GM18520 (cell line): Measurements from ENCODE around the gene KLC1.

Experiments
- ATAC-seq: cut with Tn5 transposase; IDR thresholded peaks from one replicate; pipeline ENCODE4 v1.9.1; 2021; ENCODE audit not compliant: unreplicated experiment

The KLC1 gene

DNA sequence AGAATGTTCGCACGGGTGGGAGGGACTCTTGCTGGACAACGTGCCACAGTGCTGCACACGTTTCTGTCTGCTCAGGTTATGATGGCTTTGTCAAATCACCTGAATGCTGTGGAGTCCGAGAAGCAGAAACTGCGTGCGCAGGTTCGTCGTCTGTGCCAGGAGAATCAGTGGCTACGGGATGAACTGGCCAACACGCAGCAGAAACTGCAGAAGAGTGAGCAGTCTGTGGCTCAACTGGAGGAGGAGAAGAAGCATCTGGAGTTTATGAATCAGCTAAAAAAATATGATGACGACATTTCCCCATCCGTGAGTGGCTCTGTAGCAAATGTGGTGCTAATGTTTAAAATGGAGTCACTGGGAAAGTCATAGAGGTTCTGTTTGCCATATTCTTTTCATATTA, 28.5 kb downstream of the KLC1 start:
- no peak for ATAC-seq

DNA sequence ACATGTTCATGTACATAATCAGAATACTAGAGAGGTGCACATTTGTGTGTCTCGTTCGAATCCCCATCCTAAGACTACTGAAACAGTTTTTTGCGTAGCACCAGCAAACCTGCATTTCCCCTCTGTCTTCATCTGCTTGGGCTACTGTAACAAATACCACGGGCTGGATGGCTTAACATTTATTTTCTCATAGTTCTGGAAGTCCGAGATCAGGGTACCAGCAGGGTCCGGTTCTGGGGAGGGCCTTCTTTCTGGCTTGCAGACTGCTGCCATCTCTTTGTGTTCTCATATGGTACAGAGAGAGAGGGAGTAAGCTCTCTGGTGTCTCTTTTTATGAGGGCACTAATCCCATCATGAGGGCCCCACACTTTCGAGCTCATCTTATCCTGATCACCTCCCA, 30.6 kb downstream of the KLC1 start:
- ATAC-seq = no peak

DNA sequence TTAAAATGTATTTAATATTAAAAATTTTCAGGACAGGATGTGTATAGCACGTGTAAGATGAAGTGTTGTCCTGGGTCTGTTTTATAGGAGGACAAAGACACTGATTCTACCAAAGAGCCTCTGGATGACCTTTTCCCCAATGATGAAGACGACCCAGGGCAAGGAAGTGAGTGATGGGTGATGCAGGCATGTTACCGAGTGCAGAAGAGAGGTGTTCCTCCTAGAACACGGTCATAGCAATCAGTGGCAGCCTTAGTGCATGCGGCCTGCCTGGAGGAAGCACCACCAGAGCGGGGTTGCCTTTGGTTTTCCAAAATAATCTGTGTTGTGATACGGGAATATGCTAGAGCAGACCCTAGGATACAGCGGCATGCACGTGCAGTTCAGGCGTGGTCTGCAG, 33.0 kb downstream of the KLC1 start:
- ATAC-seq = no peak

DNA sequence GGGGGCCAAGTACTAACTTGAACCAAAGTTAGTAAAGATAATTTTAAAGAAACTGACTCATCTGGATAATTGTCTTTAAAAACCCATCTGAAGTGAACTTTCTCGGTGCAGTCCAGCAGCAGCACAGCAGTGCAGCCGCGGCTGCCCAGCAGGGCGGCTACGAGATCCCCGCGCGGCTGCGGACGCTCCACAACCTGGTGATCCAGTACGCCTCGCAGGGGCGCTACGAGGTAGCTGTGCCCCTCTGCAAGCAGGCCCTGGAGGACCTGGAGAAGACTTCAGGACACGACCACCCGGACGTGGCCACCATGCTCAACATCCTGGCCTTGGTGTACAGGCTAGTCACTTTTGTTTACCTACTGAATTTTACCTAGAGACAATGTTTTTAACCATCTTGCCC, 33.6 kb downstream of the KLC1 start:
- no peak for ATAC-seq

DNA sequence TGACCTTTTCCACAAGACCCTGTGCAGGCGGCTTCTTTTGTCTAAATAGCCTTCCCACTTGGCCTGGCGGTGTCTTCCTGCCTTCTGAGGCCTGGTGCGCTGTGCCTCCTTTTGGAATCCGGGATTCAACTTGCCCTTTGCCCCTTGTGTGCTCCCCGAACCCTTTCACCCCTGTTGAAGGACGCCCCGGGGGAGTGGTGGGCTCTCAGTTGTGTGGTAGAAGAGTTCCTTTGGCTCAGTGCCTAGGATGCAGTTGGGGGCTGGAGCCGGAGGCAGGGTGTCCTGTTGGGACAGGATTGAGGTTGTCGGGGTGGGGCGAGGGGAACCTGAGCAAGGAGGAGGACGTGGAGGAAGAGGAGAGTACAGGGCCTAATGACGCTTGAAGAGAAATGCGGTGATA, 34.5 kb downstream of the KLC1 start:
- no peak for ATAC-seq

DNA sequence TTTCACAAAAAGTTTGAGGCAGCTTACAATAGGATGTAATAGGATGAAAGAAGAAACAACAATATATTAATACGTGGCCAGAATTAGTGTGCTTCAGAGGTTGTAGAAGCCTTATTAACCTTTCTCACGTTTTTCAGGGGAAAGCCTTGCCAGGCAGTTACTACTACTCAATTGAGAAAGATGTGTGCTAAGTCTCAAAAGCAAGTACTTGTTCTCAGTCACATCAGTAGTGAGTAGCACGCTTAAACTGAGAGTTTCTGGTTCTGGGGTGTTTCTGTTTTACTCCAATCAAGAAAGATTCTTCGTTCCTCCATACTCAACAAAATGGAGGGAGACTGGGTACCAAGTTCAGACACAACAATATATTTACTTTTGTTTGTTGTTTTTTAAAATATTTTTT, 38.7 kb downstream of the KLC1 start:
- ATAC-seq = no peak

DNA sequence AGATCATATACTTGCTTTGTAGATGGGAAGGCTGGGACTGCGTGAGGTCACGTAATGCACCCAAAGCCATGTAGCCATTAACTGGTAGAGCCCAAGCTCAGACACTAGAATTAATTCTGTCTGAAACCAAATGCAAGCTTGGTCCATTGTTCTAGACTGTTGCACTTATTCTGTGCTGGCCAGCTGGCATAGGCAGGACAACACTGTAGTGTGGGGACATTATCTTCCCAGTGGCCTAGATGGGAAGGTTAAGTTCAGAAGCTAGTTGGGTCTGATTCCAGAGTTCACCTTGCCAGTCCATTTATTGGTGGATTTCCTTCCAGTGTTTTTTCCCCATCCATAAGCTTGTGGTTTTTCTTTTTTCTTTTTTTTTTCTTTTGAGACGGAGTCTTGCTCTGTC, 39.1 kb downstream of the KLC1 start:
- no peak for ATAC-seq

DNA sequence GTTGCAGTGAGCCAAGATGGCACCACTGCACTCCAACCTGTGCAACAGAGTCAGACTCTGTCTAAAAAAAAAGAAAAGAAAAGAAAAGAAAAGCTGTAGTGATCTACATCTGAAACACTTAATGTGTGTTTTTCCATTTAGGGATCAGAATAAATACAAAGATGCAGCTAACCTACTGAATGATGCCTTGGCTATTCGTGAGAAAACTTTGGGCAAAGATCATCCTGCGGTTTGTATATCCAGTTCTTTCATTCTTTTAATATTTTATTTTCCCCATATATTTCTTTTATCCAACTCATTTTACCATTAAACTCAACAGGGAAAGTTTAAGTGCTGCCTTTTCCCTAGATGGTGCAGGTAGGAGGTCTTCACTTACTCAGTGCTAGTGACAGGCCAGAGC, 40.4 kb downstream of the KLC1 start:
- no peak for ATAC-seq

DNA sequence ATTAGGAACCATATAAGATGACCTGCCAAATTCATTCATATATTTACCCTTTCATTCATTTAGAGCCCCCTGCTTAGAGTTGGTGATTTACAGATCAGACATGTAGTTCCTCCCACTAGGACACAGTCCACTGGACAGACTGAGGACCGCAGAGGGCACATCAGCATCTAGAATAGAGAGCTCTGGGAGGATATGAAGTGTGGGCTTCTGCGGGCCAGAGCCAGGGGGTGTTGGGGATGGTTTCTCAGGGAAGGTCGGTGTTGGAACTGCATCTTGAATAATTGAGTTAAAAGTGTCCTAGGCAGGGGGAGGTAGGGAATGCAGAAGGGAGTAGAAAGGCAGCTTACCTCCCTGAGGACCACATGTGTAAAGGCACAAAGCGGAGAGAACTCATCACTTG, 42.9 kb downstream of the KLC1 start:
- ATAC-seq = no peak

DNA sequence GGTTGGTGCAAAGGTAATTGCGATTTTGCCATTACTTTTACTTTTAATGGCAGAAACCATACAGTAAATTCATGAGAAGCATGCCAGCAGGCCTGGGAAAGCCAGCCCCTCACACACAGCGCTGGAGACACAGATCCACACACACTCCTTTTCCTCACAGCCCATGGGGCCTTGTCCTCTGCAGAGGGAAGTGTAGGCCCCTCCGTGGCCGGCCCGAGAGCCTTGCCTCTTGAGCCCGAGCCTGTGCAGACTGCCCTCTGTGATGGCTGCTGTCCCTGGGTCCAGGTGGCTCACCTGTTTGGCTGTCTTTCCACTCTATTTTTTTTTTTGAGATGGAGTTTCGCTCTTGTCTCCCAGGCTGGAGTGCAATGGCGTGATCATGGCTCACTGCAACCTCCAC, 46.9 kb downstream of the KLC1 start:
- ATAC-seq = no peak

DNA sequence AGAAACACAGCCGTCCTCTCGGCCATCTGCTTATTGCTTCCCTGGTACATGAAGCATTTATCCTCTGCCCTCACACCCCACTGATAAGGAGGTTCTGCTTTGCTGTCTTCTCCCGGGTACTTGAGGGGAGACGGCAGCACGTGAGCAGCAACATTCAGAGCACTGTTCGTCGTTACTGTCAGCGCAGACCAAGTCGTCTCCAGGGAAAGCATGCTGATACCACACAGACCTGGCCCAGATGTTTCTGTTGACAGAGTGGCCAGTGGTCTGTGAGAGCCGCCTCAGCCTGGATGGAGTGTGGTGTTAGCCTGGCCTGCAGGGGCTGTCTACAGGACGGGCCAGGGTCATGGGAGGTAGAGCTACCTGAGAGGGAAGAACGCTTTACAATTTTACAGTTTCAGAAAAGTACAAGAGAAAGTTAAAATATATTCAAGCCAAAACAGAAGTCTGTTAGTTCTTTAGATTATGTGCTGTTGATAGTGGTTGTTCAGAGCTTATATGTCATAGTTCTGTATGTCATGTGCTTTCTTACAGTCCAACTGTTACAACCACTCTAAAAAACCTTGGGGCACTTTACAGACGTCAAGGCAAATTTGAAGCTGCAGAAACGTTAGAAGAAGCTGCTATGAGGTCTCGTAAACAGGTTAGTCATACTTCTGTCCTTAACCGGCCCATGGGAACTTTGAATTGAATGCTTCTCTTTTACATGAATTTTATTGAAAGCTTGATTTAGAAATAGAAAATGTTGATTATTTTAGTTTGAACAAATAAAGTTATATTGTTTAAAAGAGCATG, 48.1 kb downstream of the KLC1 start:
- ATAC-seq = no peak

DNA sequence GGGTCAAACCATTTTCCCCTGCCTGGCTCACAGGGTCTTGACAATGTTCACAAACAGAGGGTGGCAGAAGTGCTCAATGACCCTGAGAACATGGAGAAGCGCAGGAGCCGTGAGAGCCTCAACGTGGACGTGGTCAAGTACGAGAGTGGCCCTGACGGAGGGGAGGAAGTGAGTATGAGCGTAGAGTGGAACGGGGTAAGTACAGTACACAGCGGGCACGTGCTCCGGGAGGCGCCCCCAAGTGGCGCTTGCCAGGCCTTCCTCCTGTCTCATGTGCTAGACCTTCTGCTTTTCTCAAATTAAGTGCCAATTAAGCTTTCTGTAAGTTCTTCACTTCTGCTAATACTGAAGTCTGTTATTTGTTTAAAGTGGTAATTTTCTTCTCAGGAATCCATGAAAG, 50.3 kb downstream of the KLC1 start:
- ATAC-seq = no peak

DNA sequence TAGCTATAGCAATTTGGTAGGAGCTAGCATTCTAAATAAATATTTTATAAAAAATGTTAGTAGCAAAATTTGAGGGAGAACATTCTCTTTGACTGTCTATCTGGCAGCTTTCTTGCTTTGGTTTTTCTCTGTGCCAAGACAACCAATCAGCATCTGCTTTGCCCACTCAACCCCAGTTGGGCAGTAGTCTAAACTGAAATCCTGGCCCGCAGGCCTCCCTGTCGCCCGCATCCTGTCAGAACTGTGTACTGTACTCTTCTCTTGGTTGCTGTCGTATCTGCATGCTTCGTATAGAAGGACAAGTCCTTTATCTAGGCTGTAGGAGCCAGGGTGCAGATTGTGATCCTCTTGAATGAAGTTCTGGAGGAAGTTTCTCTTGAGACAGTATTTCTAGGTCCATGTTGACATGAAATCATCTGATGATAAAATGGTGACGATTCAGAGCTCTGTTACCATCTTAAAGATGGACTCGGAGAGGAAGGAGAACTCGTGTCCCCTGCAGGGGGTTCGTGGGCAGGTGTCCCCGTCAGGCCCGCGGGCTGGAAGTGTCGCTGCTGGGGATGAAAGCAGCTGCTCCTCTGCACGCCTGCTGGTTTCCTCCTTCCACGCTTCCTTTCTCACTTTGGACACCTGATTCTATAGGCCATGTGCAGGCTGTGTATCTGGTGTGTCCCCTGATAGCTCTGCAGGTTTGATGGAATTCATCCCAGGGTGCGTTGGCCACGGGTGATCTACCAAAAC, 51.6 kb downstream of the KLC1 start:
- no peak for ATAC-seq

DNA sequence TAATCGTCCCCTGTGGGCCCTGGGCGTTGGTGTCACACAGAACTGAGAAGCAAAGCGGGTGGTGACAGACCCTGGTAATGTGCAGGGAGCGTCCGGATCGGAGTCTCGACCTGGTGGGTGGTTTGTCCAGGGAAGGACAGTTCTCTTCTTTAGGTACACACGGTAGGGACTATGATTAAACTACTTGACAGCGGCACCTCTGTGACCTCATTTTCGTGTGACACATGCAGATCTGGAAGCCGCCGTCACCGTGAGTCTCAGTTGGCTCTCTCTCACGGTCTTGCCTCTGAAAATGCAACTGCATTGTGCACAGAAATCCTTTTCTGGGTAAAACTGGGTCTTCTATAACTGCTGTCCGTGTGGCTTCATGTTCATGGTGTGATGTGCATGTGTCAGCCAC, 54.1 kb downstream of the KLC1 start:
- no peak for ATAC-seq

DNA sequence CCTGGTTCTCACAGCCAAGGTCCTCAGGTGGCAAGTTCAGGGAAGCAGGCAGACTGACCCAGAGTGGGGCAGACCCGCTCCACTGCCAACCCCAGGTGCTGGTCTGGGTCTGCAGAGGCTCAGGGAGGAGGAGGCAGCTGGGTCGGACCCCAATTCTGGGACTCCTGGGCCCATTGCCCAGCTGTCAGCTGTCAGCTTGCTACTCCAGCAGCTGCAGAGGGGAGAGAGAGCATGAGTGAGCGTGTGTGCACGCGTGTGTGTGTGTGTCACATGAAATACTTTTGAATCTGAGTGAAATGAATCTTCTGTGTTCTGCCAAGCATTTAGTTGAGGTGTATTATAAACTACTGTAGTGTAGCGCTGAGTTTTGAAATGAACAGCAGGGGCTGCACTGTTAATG, 55.5 kb downstream of the KLC1 start:
- no peak for ATAC-seq

DNA sequence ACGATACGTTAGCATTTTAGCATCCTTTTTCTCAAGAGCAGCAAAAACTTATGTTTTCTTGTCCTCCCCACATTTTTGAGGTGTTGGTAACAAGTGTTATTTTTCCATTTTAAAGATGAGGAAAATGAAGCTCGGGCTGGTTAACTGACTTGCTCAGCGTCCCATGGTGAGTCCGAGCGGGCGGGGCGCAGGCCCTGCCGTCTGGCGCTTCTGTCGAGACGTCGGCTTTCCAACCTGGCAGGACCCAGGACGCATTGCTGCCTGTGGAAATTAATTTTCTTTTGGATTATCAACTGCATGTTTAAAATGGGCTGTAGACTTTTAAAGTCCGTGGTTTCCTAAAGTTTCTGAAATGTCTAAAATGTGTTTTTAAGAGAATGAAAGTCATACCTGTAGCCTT, 55.9 kb downstream of the KLC1 start:
- no peak for ATAC-seq

DNA sequence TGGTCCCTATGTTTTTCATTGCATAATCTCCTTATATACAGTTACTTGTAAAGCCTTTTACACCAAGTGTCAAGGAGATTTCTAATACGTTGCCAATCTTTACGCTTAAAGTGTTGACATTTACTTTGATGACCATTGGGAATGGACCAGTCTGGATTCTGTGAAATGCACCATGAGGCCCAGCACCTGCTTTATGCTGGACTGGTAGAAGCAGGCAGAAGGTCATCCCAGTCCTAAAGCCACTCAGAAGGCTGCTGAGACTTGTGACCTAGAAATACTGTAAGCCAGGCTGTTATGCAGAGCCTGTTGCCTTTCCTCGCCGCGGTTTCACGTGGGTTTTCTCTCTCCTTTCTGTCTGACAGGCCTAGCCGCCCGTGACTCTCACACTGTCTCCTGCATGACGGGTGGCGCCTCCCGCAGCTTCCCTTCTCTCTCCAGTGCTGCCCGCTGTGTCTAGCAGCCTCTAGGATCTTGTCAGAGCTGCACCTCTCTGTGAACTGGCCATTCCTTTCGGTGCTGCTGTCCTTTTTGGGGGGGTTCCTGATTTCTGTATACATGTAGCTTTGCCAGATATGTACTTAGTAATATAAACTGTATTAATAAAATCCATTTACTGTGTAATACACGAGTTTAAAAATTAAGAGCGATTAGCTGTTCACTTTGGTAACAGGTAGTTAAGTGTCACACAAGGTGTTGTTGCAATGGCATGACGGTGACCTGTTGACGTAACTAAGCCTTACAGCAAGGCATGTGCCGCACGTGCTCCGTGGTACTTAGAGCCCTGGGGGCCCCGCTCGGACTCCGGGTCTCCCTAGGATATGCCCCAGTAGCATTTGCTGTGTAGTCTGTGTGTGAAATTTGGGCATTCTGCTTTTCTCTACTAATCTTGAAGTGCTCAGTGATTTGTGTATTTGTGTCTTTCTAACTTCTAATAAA, 56.5 kb downstream of the KLC1 start:
- ATAC-seq = no peak

DNA sequence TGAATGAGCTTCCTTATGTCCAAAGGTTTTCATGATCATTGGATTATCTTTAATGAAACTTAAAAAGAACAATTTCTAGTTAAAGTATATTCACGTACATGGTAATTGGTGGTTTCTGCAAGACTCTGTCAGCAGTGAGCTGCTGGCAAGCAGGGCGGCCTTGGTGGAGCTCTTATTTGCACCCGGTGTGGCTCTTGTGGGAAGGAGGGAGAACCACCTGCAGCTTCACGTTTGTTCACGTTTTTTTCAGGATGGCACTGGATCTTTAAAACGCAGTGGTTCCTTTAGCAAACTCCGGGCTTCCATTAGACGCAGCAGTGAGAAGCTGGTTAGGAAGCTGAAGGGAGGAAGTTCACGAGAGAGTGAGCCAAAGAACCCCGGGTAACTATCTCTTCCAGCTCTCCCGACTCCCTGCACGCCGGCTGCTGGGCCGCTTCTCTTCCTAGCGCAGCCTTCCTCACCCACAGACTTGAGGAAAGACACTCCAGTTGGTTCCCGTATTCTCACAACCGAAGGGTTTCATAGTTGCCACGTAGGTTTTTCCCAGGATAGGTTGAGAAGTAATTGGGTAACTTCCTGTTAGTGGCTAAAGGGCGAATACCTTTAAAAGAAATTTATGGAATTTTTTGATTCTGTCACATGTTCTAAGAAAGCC, 57.9 kb downstream of the KLC1 start:
- ATAC-seq = no peak

DNA sequence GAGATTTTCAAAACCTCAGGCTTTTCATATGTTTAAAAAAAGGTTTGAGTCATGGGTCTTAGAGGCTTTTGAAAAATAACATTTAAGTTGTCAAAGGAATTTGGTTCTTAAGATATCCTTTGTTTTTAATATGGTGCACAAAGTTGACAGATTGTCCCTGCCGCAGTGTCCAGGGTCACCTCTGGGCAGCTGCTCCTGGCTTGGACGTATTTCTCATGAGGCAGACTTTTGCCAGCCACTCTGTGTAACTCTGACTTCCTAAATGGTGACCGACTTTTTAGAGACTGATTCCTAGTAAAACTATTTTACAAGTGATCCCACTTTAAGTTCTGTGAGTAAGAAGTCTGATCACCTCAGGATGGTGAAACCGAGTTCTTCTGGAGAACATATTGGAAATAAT, 58.7 kb downstream of the KLC1 start:
- ATAC-seq = no peak

DNA sequence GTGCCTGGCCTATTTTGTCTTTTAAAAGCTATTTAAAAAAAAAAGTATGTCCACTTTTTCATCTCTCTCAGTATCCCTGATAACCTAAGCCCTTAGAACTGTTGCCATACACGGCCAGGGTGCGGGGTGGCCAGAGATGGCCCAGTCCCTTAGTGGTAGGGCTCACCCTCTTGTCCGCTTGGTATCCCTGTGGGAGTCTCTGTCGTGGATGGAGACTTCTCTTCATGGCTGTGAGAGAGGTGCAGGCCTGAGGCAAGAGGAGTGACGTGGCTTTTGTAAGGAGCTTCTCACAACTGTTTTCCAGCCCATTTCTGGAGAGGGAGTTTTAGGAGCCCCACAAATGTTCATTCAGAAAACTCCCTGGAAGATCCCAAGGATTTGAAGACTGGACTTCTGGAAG, 59.4 kb downstream of the KLC1 start:
- ATAC-seq = no peak
